Measurements from ENCODE around the gene CST11.

GRCh38 chr20:23453549-23454543 lies 1.2 kb upstream of the CST11 start:
- TF ChIP-seq POLR2A (IDR thresholded peaks at IDR 0.05; ENCODE audit: low read depth, low read length) (no peak), CTCF (IDR thresholded peaks at IDR 0.05; ENCODE audit: extremely low read depth in 1 of 2, insufficient read depth in 1 of 2, low read depth in 1 of 2, low read length in 2 of 2) (no peak), MAX (IDR thresholded peaks at IDR 0.05; ENCODE audit: insufficient read depth, insufficient read length) (no peak), POLR2AphosphoS5 (IDR thresholded peaks at IDR 0.05; ENCODE audit: insufficient read depth, low read depth, low read length) (no peak), EZH2 (IDR thresholded peaks at IDR 0.05; ENCODE audit: borderline replicate concordance, low read depth, low read length, severe bottlenecking) (no peak), FOS (IDR thresholded peaks at IDR 0.05; ENCODE audit: borderline replicate concordance, insufficient read depth, low read length) (no peak), JUN (IDR thresholded peaks at IDR 0.05; ENCODE audit: borderline replicate concordance, insufficient read depth, insufficient read length, low read depth) (no peak), MYC (IDR thresholded peaks at IDR 0.05; ENCODE audit: low read depth, low read length) (no peak), GATA2 (IDR thresholded peaks at IDR 0.05; ENCODE audit: insufficient read depth, insufficient read length, low read depth, low read length) (no peak)
